ENCODE results near the gene AATK.

GRCh38 chr17:81171941-81172340 lies 5.9 kb upstream of the AATK start:
- no peak for TF ChIP-seq CTCF (IDR thresholded peaks at IDR 0.05)
- no peak for TF ChIP-seq ZFP36 (IDR thresholded peaks at IDR 0.05; ENCODE audit: borderline replicate concordance, partially characterized antibody)
- no peak for TF ChIP-seq POLR2A (IDR thresholded peaks at IDR 0.05; ENCODE audit: low read length)
- TF ChIP-seq JUNB (IDR thresholded peaks at IDR 0.05), result no peak
- no peak for TF ChIP-seq FOXS1 (CRISPR knock-in tag; IDR thresholded peaks at IDR 0.05)
- no peak for TF ChIP-seq POLR2AphosphoS2 (conservative IDR thresholded peaks at IDR 0.05; ENCODE audit: low read length)
- TF ChIP-seq EP300 (IDR thresholded peaks at IDR 0.05), result no peak
- no peak for TF ChIP-seq REST (IDR thresholded peaks at IDR 0.05)
- TF ChIP-seq RFX5 (IDR thresholded peaks at IDR 0.05), result no peak
- TF ChIP-seq ZC3H11A (IDR thresholded peaks at IDR 0.05), result no peak
- no peak for TF ChIP-seq CEBPB (IDR thresholded peaks at IDR 0.05)
- no peak for TF ChIP-seq RAD21 (conservative IDR thresholded peaks at IDR 0.05 in 1 of 2, IDR thresholded peaks at IDR 0.05 in 1 of 2)
- no peak for TF ChIP-seq MAFK (IDR thresholded peaks at IDR 0.05; ENCODE audit: partially characterized antibody)

Measured in A549 (cell line).